Coronary artery (tissue), 2 donors: Measurements from ENCODE around the gene LHFPL5.

Experiments used
- DNase-seq: peaks from one replicate; pipeline ENCODE4 v3.0.0-alpha.2; 2017; ENCODE audit warnings: low spot score
- H3K27ac ChIP-seq, 2 donors: fragments of 200-600 bp; sonication (generic); one replicate each; pipeline ENCODE4 v1.5.1; 2016 to 2019
- H3K4me3 ChIP-seq: fragments of 200-600 bp; sonication (generic); 2 replicates; pipeline ENCODE4 v1.5.1; 2016; ENCODE audit warnings: mild to moderate bottlenecking, moderate library complexity
- TF ChIP-seq, protein P1 (sequence below): fragments of 200-600 bp; sonication (generic); IDR thresholded peaks from one replicate; pipeline ENCODE4 v1.5.1; 2019; ENCODE audit warnings: antibody characterized with exemption

LHFPL5 gene

GRCh38 chr6:35824552-35825192 is 19.5 kb downstream of the LHFPL5 start:
- Histone ChIP-seq H3K4me3 (no peak overlapping the region), H3K27ac (no peak overlapping the region)
- DNase-seq, result no peak
- TF ChIP-seq, protein P1, sequence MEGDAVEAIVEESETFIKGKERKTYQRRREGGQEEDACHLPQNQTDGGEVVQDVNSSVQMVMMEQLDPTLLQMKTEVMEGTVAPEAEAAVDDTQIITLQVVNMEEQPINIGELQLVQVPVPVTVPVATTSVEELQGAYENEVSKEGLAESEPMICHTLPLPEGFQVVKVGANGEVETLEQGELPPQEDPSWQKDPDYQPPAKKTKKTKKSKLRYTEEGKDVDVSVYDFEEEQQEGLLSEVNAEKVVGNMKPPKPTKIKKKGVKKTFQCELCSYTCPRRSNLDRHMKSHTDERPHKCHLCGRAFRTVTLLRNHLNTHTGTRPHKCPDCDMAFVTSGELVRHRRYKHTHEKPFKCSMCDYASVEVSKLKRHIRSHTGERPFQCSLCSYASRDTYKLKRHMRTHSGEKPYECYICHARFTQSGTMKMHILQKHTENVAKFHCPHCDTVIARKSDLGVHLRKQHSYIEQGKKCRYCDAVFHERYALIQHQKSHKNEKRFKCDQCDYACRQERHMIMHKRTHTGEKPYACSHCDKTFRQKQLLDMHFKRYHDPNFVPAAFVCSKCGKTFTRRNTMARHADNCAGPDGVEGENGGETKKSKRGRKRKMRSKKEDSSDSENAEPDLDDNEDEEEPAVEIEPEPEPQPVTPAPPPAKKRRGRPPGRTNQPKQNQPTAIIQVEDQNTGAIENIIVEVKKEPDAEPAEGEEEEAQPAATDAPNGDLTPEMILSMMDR, result no peak

DNA sequence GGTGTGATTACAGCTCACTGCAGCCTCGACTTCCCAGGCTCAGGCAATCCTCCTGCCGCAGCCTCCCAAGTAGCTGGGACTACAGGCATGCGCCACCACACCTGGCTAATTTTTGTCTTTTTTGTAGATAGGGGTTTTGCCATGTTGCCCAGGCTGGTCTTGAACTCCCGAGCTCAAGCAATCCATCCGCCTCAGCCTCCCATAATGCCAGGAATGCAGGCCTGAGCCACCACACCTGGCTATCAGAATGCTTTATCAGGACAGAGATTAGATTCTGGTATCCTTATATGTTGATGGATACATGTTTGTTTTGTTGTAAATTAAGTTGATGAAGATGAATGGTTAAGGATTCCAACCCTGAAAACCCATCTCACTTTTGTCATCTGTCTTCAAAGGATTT is 24.2 kb downstream of the LHFPL5 start:
- TF ChIP-seq, protein P1, result no peak
- Histone ChIP-seq H3K27ac (no peak overlapping the region), H3K4me3 (no peak overlapping the region)
- DNase-seq, result no peak

DNA sequence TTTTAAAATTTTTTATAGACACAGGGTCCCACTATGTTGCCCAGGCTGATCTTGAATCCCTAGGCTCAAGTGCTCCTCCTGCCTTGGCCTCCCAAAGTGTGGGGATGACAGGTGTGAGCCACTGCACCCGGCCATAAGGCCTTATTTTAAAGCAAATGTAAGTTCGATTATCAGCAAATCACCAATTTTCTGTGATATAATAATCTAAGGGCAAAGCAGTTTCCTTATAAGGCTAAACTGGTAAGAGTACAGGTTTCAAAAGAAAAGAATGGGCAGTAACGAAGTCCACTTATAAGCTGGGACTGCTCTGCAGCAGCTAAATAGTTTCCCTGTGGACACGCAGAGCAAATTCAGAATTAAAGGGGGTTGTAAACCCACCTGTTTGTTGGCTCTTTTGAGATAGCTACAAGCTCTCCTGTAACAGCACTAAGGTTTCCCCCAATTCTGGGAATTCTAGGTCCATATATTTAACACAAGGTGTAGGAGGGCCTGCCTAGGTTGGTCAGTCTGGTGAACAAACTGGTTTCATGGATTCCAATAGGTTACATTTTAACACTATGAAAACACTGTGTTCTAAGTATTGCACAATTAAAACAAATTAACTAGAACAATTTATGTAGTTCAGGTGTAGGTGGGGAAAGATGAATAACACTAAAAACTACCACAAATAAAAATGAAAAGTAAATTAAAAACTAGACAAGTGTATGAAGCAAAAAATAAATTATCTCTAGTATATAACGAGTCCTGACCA is 26.3 kb downstream of the LHFPL5 start:
- no peak overlapping the region for H3K27ac ChIP-seq
- TF ChIP-seq, protein P1, result no peak

GRCh38 chr6:35833536-35833935 is 28.4 kb downstream of the LHFPL5 start:
- TF ChIP-seq, protein P1, result no peak
- DNase-seq, result no peak
- no peak overlapping the region for H3K27ac ChIP-seq

More for the DNA sequence above, 26.3 kb downstream of the LHFPL5 start:
- DNase-seq, result no peak
- H3K4me3 ChIP-seq, result no peak overlapping the region

DNA sequence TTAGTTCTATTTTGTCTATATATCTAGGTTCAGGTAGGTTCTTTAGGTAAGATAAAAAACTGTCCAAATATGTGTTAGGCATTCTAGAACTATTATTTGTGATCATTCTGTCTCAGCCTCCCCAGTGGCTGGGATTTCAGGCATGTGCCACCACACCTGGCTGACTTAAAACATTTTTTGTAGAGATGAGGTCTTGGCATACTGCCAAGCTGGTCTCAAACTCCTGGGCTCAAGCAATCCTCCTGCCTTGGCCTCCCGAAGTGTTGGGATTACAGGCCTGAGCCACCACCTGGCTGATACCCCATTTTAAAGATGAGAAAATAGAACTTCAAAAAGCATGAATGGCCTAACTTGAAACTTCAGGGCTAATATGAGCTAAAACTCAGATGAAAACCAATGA is 33.9 kb downstream of the LHFPL5 start:
- DNase-seq, result no peak
- no peak overlapping the region for H3K4me3 ChIP-seq
- TF ChIP-seq, protein P1, result no peak
- no peak overlapping the region for H3K27ac ChIP-seq

More at GRCh38 chr6:35833536-35833935, 28.4 kb downstream of the LHFPL5 start:
- no peak overlapping the region for H3K4me3 ChIP-seq

GRCh38 chr6:35842381-35842780 is 37.2 kb downstream of the LHFPL5 start:
- no peak overlapping the region for H3K27ac ChIP-seq
- H3K4me3 ChIP-seq, result no peak overlapping the region
- no peak for DNase-seq
- TF ChIP-seq, protein P1, result no peak

DNA sequence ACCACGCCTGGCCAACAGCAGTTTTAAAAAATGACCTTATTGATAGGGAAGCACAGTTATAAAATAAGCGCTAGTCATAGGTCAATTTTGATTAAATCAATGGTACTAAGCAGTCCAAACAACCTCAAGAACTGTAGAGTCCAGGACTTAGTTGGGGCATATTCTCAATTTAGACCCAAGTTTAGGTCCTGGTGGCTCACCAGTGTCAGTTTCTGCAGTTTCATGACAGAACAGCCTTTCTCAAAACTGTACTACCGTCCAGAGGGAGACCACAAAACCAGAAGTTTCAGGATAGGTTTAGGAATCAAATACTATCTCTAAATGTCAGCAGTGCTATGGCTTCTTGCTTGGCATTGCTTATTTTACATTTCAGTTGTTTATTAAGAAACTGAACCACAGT is 39.1 kb downstream of the LHFPL5 start:
- Histone ChIP-seq H3K27ac (no peak overlapping the region), H3K4me3 (no peak overlapping the region)
- no peak for DNase-seq
- TF ChIP-seq, protein P1, result no peak
